AG09319 (cell line): ENCODE measurements around the gene DNAJB14.

Source experiments
- DNase-seq: peaks from one replicate; pipeline ENCODE4 v3.0.0-alpha.2; 2010; ENCODE audit warnings: low read depth; ENCODE audit errors: extremely low read depth
- TF ChIP-seq, protein P1 (sequence below): IDR thresholded peaks from 2 replicates; pipeline ENCODE4 v1.5.1; 2011; ENCODE audit warnings: low read depth, mild to moderate bottlenecking, inconsistent platforms, low read length, moderate library complexity

DNAJB14 gene

DNA sequence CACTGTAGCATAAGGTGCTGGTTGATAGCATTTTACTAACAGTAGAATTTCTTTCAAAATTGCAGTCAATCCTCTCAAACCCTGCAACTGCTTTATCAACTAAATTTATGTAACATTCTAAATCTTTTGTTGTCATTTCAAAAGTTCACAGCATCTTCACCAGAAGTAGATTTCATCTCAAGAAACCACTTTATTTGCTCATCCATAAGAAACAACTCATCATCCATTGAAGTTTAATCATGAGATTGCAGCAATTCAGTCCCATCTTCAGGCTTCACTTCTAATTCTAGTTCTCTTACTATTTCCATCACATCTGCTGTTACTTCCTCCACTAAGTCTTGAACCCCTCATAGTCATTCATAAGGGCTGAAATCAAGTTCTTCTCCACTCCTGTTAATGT, 73.8 kb downstream of the DNAJB14 start:
- TF ChIP-seq, protein P1, sequence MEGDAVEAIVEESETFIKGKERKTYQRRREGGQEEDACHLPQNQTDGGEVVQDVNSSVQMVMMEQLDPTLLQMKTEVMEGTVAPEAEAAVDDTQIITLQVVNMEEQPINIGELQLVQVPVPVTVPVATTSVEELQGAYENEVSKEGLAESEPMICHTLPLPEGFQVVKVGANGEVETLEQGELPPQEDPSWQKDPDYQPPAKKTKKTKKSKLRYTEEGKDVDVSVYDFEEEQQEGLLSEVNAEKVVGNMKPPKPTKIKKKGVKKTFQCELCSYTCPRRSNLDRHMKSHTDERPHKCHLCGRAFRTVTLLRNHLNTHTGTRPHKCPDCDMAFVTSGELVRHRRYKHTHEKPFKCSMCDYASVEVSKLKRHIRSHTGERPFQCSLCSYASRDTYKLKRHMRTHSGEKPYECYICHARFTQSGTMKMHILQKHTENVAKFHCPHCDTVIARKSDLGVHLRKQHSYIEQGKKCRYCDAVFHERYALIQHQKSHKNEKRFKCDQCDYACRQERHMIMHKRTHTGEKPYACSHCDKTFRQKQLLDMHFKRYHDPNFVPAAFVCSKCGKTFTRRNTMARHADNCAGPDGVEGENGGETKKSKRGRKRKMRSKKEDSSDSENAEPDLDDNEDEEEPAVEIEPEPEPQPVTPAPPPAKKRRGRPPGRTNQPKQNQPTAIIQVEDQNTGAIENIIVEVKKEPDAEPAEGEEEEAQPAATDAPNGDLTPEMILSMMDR, result no peak

GRCh38 chr4:99868126-99868596, 78.3 kb downstream of the DNAJB14 start:
- TF ChIP-seq, protein P1, result no peak
- DNase-seq, result peak; percentile 83

More for the DNA sequence above, 73.8 kb downstream of the DNAJB14 start:
- DNase-seq, result no peak

- no peak for DNase-seq
- TF ChIP-seq, protein P1, result no peak
These were observed 82.6 kb downstream of the DNAJB14 start for GRCh38 chr4:99863804-99864203.

- DNase-seq, result no peak
- TF ChIP-seq, protein P1, result no peak
These were observed 85.1 kb downstream of the DNAJB14 start for GRCh38 chr4:99861120-99861905.

GRCh38 chr4:99860521-99860920, 85.9 kb downstream of the DNAJB14 start:
- TF ChIP-seq, protein P1, result no peak

GRCh38 chr4:99859618-99860017, 86.8 kb downstream of the DNAJB14 start:
- TF ChIP-seq, protein P1, result no peak
- DNase-seq, result no peak

More at GRCh38 chr4:99860521-99860920, 85.9 kb downstream of the DNAJB14 start:
- no peak for DNase-seq

- TF ChIP-seq, protein P1, result no peak
- DNase-seq, result no peak
These were observed 89.1 kb downstream of the DNAJB14 start for GRCh38 chr4:99857307-99857706.
